NCI-H1048 (cell line): ENCODE measurements around the gene FGF1.
"Not testable (repeated sequence)": the region's sequence is repeated elsewhere in the genome, so short reads cannot be mapped to it uniquely, and the experiment has no call there.

Experiments used
- DNase-seq: peaks from one replicate; lab custom pipeline; 2025; lab: John Stamatoyannopoulos, UW

Gene FGF1

GRCh38 chr5:142668336-142668735 lies 17.6 kb downstream of the FGF1 start:
- DNase-seq, result no peak

- DNase-seq, result no peak
Measured at GRCh38 chr5:142667831-142668230, 18.1 kb downstream of the FGF1 start.

- DNase-seq, result no peak
Measured at GRCh38 chr5:142664636-142665035, 21.3 kb downstream of the FGF1 start.

DNA sequence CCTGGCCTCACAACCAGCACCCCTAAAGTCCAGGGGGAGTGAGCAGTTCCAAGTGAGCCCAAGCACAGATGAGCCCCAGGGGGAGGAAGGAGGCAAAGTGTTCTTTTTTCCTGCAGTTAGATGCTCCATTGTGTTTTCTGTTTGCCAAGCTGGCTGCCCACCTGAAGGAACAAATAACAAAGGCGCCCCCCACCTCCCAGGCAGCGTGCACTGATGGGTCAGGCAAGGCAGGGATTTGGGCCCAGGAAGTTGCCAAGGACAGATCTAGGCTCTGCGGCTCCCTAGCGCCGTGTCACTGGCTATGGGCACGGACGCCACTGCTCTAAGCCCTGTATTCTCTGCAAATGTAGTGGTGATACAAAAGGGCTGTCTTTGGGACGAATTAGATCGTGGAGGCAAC lies 21.8 kb downstream of the FGF1 start:
- no peak for DNase-seq

DNA sequence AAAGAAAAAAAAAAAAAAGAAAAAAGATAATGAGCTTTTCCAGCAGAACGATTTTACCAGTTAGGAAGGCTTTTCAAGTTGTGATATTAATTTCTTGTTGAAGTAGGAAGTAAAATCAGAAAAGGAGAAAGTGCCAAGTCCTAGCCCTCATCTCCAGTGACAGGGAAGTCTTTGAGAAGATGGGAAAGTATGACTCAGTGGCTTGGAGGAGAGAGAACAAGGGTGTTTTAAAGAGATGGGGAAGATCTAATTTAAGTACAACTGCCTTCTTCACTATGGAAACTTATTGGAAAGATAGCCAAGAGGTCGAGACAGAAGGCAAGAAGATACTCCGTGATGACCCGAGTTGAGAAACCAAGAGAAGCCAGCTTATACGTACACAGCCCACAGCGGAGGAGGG lies 22.6 kb downstream of the FGF1 start:
- DNase-seq, result no peak

DNA sequence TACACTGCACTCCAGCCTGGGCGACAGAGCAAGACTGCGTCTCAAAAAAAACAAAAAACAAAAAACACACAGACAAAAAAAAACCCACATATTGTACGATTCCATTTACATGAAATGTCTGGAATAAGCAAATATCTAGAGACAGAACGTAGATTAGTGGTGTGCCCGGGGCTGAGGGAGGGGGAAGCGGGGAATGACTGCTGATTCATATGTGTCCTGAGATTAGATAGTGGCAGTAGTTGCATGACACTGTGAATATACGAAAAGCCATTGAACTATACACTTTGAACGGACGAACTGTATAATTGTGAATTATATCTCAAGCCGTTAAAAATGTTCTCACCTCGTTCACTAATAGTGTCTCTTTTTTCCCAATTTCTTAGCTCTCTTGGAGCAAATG lies 23.9 kb downstream of the FGF1 start:
- no peak for DNase-seq

DNA sequence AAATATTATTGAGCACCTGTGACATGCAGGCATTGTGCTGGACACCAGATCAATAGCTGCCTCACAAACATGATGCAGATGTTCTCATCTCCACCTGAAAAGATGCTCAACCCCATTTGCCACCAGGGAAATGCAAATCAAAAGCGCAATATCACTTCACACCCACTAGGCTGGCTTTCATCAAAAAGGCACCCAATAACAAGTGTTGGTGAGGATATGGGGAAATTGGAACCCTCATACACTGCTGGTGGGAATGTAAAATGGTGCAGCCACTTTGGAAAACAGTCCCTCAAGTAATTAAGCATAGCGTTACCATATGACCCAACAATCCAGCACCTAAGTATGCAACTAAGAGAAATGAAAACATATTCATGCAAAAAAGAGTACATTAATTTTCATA lies 24.7 kb downstream of the FGF1 start:
- no peak for DNase-seq

DNA sequence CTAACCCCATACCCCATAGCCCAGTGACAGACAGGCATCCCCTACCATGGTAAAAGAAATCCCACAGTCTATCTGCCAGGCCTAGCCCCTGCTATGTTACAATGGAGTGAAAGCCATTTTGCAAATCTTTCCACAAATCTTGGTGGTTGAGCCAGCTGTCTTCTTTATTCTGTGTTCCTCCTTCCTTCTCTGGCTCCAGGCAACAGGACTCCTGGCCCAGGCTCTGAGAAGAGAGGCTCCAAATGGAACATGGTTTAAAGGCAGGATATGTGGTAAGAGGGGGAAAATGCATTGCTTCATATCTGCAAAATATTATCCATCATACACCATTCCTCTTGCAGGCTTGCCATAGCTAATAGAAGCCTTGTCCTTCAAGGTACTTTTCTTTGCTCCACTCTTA lies 25.2 kb downstream of the FGF1 start:
- no peak for DNase-seq

GRCh38 chr5:142660196-142660595 lies 25.7 kb downstream of the FGF1 start:
- no peak for DNase-seq

- DNase-seq, result no peak
Measured at GRCh38 chr5:142659405-142659804, 26.5 kb downstream of the FGF1 start.

DNA sequence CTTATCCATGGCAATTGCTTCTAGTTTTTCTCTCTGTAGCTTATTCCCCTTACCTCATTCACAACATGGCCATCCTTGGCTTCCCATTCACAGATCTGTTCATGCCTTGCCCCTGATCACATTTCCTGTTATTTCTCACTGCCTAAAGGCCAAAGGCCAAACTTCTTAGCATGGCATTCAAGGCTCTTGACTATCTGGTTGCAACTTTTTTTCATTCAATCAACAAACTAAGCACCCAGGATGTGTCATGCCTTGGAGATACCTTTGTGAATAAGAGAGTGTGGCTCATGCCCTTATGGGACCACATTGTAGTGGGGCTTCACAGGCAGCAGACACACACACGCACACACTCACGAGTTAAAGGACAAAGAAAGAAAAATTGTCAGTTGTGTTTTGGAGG lies 27.6 kb downstream of the FGF1 start:
- no peak for DNase-seq

DNA sequence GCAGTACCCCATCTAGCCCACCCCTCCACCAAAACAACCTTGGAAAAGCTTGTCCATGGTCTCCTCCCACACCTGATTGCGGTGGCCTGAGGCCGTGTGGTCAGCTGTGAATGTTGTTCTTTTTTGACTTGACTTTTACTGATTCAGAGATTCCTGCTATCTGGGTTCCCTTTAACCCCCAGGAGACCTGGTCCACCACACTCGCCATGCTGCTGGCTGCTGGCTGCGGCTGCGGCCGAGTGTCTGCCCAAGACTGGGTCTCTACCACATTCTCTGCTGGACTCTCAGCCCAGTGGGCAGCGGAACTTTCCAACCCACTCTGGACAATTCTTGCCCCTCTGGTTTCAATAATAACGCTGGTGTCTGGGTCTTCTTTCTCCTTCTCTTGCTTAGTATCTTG lies 28.4 kb downstream of the FGF1 start:
- no peak for DNase-seq

DNA sequence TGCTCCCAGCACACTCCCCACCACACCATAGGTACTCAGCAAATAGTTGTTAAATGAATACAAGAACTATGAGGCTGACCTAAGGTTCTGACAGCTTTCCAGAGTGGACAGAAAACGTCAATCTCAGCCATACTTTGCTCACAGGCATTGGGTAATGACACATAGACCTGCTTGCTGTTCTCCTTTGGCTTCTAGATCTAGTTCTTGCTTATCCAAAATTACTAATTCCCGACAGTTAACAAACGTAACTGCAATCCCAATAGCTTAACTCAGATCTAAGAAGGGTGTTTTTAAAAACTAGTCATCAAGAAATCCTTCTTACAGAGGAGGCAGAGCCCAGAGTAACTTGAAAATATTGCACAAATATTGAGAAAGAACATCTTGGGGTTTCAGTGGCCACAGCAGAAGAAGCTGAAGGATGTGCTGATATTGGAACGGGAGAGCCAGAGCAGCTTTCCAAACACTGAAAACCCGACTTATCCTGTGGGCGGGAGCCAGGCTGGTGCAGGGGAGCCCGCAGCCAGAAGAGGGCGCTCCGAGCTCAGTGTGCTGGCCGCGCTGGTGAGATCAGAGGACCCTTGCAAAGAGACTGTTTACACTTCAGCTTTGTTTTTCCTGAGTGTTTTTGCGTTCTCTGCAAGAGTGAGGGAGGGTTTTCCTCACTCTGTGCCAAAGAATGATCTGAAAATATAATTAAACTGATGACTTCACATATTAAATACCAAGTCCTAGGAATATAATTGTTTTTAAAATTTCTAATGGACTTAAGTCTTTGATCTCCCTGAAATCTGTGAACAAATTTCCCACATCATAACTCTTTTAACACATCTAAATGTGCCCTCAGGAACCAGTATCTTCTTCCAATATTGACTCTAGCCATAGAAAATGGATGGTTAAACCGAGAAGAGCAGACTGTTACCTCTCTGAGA lies 30.3 kb downstream of the FGF1 start:
- DNase-seq, result peak; percentile 24

- DNase-seq, result no peak
Measured at GRCh38 chr5:142654578-142655058, 31.3 kb downstream of the FGF1 start.

DNA sequence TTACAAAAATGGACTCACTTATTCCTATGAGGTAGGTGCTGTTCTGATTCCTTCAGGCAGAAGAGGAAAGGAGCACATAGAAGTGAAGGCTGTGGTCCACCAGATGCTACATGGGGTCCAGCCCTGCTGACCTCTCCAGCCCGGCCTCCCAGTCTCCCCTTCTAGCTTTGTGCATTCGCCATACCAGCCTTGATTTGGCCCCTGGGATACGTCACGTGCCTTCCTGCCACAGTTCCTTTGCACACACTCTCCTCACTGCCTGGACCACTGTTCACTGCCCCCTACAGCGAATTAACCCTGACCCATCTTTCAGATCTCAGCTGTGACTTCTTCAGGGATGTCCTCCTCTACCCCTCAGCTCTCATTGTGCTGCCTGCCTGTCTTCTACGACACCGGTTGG lies 32.6 kb downstream of the FGF1 start:
- no peak for DNase-seq

DNA sequence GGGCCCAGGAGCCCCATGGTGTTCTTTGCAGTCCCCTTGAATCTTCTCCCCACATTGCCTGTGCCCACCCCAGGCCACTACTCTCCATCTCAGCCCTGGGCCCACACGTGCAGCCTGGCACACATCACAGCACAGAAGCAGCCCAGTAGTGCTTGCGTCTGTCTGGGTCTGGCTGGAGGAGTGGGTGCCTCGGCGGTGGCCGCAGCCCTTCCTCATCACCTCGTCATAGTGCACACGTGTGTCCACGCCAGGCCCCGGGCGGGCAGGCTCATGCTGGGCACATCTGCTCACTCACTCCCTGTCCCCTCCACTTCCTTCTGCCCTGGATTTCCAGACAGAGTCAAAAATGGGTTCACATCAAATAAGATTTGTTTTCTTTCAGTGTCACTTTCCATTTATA lies 33.3 kb downstream of the FGF1 start:
- no peak for DNase-seq

DNA sequence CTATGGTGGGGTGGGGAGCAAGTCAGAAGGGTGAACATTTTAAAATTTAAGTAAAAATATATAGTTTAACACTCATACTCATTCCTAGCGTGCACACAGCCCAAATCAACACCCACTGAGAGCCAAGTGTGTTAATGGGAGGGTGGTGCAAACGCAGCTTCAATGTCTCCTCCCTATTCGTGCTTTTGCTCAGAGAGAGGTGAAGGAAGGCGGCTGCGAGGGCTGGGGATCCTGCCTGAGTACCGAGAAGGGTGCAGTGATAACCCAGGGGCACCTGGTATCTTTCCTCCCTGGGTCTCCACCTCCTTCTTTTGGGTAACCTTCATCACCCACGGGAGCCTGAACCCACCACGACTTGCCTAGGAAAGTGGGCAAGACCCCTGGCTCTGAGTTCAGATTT lies 35.0 kb downstream of the FGF1 start:
- no peak for DNase-seq

- DNase-seq, result no peak
Measured at GRCh38 chr5:142650060-142650459, 35.8 kb downstream of the FGF1 start.

- not testable (repeated sequence) for DNase-seq
Measured at GRCh38 chr5:142648108-142648507, 37.8 kb downstream of the FGF1 start.

- DNase-seq, result no peak
Measured at GRCh38 chr5:142645456-142645855, 40.4 kb downstream of the FGF1 start.

- no peak for DNase-seq
Measured at GRCh38 chr5:142644640-142645361, 41.1 kb downstream of the FGF1 start.

DNA sequence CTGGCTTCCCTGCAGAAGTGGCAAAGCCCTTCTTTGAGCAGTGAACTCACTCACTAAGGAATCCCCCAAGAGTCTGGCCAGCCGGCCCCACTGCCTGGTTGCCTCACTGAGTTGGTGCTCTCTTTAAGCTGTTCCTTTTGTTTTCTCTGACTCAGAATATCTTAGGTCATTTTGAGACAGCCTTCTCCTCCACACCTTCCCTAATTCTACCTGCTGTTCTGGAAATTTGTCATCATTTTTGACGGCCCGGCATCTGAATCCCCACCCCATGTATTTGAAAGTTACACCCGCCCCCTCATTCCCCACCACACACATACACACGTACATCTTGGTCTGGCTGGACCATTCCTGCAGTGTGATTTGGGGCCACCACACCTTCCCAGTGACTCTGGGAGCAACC lies 41.8 kb downstream of the FGF1 start:
- DNase-seq, result no peak

GRCh38 chr5:142643634-142644033 lies 42.3 kb downstream of the FGF1 start:
- DNase-seq, result peak; percentile 9
